Heart left ventricle (tissue), 16 donors: Measurements from ENCODE around the gene GLYAT. TPM values are rescaled to one million over a fixed set of nuclear protein-coding genes. Genes with fewer than 3 reads are reported as not detected.
"Not testable (repeated sequence)": the region's sequence is repeated elsewhere in the genome, so short reads cannot be mapped to it uniquely, and the experiment has no call there.

ENCODE experiments used
- ATAC-seq, 4 donors: fragments of 200-7000 bp; cut with Tn5 transposase; one replicate each; pipeline ENCODE4 v1.9.1; 2020 to 2022; ENCODE audit warnings: moderate library complexity in 4 of 4, mild to moderate bottlenecking in 3 of 4, moderate number of reproducible peaks in 1 of 4
- DNase-seq, 5 donors: peaks; one replicate each; pipeline ENCODE4 v3.0.0-alpha.2; 2020
- H3K27ac ChIP-seq, 12 donors: fragments of 200-600 bp; sonication (generic) in 4 of 12; one replicate each; pipeline versions ENCODE4 v1.5.0 to v1.8.0; 2016 to 2022; ENCODE audit warnings: mild to moderate bottlenecking in 2 of 12
- H3K27me3 ChIP-seq, 9 donors: fragments of 200-600 bp; sonication (generic) in 2 of 9; one replicate each; pipeline versions ENCODE4 v1.5.1 to v1.8.0; 2016 to 2022; ENCODE audit warnings: mild to moderate bottlenecking in 3 of 9
- H3K36me3 ChIP-seq, 9 donors: fragments of 200-600 bp; sonication (generic) in 2 of 9; one replicate each; pipeline versions ENCODE4 v1.5.0 to v1.8.0; 2018 to 2022; ENCODE audit warnings: mild to moderate bottlenecking in 2 of 9
- H3K4me1 ChIP-seq, 12 donors: fragments of 200-600 bp; sonication (generic) in 4 of 12; one replicate each; pipeline versions ENCODE4 v1.5.0 to v1.8.0; 2016 to 2022; ENCODE audit warnings: mild to moderate bottlenecking in 3 of 12
- H3K4me3 ChIP-seq, 12 donors: fragments of 200-600 bp; sonication (generic) in 4 of 12; one replicate each; pipeline versions ENCODE4 v1.5.0 to v1.8.0; 2017 to 2022; ENCODE audit warnings: mild to moderate bottlenecking in 9 of 12, moderate library complexity in 4 of 12
- H3K9me3 ChIP-seq, 12 donors: fragments of 200-600 bp; sonication (generic) in 4 of 12; one replicate each; pipeline versions ENCODE4 v1.5.0 to v1.8.0; 2016 to 2022; ENCODE audit warnings: mild to moderate bottlenecking in 1 of 12
- POLR2A ChIP-seq, 2 donors: fragments of 450-650 bp; IDR thresholded peaks; one replicate each; pipeline ENCODE4 v1.6.1; 2017; ENCODE audit warnings: antibody characterized with exemption in 2 of 2, mild to moderate bottlenecking in 2 of 2, moderate library complexity in 2 of 2
- WGBS, 4 donors: extraction: QIAGEN DNeasy Blood & Tissue Kit in 2 of 4; methylation state at CpG; one replicate each; pipeline versions ENCODE4 v1.1.5 to v1.1.7; 2013 to 2018; 5-methylcytosine and 5-hydroxymethylcytosine counted together
- intact Hi-C, 10 donors: fragments of 100-400 bp; cut with DNase I; formaldehyde crosslinking; loops; one replicate each; pipeline versions ENCODE4 v1.11.1 to v1.14.2; 2022
- polyA plus RNA-seq, 2 donors: library from polyadenylated mRNA; stranded (reverse); fragments of 200-250 nt; gene quantifications; one replicate each; pipeline ENCODE4 v1.2.3, GENCODE V29; 2013
- total RNA-seq, 9 donors: library from RNA; depleted of rRNA in 2 of 9; stranded (reverse); fragments of >200 nt in 2 of 9; fragmentation: NEBNext Ultra II Directional in 3 of 9; extraction: Animal tissue kit (Norgen Biotek cat#: 25700) in 3 of 9; gene quantifications; one replicate each; pipeline versions ENCODE4 v1.1.0 to v1.2.4, GENCODE V29; 2016 to 2023
- TF ChIP-seq, protein P1 (sequence below), 12 donors: fragments of 200-600 bp; sonication (generic) in 4 of 12; IDR thresholded peaks; one replicate each; pipeline versions ENCODE4 v1.5.0 to v1.8.0; 2018 to 2022; ENCODE audit warnings: antibody characterized with exemption in 12 of 12, mild to moderate bottlenecking in 5 of 12
- donor health status: ischemic (EF 13 %, LVEDD 7.1; RV severe dilation, severe dysfunction).
- donor health status: healthy with polysubstance abuse.
- donor health status: DM: no; HTN: yes; CAD: no.
- donor health status: DM: no; HTN: no; CAD: no.
- donor health status: ischemic (EF 25% LVEDD 6.9; RV normal size, moderate dysfunction).
- donor health status: ischemic (EF 25% LVEDD 5.7; RV mildly dilated, moderate dysfunction).
- donor health status: healthy.
- donor health status: DM: yes; HTN: yes; CAD: no.
- donor health status: ischemic (EF 35%, LVEDD 5.7; RV mildly dilated, moderate dysfunction).
- donor health status: nonischemic (EF 11% LVEDD 7.7; RV severe dilation, severe dysfunction).
- donor health status: DM: yes; HTN: yes; CAD: no.
- donor health status: PGD.
- donor health status: ischemic (EF 29% LVEDD 5.4; RV normal size, mild dysfunction).
- donor health status: nonischemic (EF 23%, LVEDD 6.1; RV moderate dilation, normal function).

GLYAT gene
- total and polyA plus RNA-seq, 11 donors, result 0.15 to 2.7 (median 0.27) TPM; not detected in 7

DNA sequence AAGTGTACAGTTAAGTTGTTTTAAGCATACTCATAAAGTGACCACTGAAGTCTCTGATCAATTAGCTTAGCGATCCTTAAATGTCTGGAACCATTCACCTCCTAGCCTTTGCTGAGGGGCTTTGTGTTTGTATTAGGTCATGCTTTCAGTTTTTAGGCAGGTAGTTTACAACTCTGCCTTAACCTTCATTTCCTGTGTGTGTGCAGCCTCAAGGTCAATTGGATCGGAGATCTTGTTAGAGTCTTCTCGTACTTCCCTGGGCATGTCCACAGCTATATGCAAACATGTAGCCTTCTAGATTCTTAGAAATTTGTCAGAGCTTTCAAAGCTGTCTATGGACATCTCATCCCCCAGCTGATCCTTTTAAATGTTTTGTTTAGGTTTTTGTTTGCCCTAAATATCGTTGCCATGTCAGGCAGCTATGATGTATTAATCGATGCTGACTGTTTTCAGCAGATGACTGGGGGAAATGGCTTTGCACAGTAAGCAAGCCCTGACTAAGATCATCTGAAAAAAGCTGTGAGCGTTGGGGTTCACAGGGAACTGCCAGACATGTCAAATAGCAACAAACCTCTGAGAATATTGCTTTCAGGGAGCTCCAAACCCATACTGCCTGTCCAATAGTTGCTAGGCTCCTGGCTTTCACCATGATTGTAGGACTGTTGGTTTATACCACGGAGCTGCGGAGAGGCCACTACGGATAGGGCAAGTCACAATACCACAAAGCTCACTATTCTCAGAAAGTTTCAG, 45.6 kb downstream of the GLYAT start:
- Histone ChIP-seq H3K36me3 (no peaks in the 10 kb centered on the region), H3K4me3 (no peak overlapping the region), H3K27me3 (no peaks in the 10 kb centered on the region), H3K27ac (no peak overlapping the region), H3K9me3 (peaks cover 0 to 18% (median 0%) of the 10 kb centered on the region in 12 donors), H3K4me1 (no peaks in the 10 kb centered on the region)
- no peak for DNase-seq
- TF ChIP-seq POLR2A (IDR thresholded peaks at IDR 0.05), result no peak
- TF ChIP-seq, protein P1, sequence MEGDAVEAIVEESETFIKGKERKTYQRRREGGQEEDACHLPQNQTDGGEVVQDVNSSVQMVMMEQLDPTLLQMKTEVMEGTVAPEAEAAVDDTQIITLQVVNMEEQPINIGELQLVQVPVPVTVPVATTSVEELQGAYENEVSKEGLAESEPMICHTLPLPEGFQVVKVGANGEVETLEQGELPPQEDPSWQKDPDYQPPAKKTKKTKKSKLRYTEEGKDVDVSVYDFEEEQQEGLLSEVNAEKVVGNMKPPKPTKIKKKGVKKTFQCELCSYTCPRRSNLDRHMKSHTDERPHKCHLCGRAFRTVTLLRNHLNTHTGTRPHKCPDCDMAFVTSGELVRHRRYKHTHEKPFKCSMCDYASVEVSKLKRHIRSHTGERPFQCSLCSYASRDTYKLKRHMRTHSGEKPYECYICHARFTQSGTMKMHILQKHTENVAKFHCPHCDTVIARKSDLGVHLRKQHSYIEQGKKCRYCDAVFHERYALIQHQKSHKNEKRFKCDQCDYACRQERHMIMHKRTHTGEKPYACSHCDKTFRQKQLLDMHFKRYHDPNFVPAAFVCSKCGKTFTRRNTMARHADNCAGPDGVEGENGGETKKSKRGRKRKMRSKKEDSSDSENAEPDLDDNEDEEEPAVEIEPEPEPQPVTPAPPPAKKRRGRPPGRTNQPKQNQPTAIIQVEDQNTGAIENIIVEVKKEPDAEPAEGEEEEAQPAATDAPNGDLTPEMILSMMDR (IDR thresholded peaks at IDR 0.05), result no peak
- 74 to 79% (median 77%) methylated on average over 9 of the region's 9 CpGs for WGBS, 4 donors
- ATAC-seq, result no peak
- intact Hi-C loops, result no loop called here

DNA sequence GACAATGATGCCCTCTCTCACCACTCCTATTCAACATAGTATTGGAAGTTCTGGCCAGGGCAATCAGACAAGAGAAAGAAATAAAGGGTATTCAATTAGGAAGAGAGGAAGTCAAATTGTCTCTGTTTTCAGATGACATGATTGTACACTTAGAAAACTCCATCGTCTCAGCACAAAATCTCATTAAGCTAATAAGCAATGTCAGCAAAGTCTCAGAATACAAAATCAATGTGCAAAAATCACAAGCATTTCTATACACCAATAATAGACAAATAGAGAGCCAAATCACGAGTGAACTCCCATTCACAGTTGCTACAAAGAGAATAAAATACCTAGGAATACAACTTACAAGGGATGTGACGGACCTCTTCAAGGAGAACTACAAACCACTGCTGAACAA, 49.1 kb downstream of the GLYAT start:
- 72 to 82% (median 77%) methylated on average over 3 of the region's 3 CpGs for WGBS, 4 donors
- peaks cover 0 to 16% (median 4%) of the 10 kb centered on the region in 9 donors for H3K27me3 ChIP-seq
- H3K36me3 ChIP-seq, H3K4me1 ChIP-seq, intact Hi-C loops, H3K4me3 ChIP-seq, ATAC-seq, H3K27ac ChIP-seq, DNase-seq: not testable (repeated sequence)
- H3K9me3 ChIP-seq, result peaks cover 0 to 18% (median 0%) of the 10 kb centered on the region in 12 donors

DNA sequence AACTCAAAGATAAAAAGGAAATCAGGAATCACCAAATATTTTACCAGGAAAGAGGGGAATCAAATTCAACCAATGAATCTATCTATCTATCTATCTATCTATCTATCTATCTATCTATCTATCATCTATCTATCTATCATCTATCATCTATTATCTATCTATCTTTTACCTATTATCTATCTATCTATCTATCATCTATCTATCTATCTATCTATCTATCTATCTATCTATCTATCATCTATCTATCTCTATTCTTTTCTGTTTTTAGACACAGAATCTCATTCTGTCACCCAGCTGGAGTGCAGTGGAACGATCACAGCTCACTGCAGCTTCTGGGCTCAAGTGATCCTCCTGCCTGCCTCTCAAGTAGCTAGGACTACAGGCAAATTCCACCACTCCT, 54.2 kb downstream of the GLYAT start:
- ATAC-seq, H3K4me1 ChIP-seq, H3K36me3 ChIP-seq, H3K9me3 ChIP-seq, DNase-seq, H3K27ac ChIP-seq, H3K4me3 ChIP-seq: not testable (repeated sequence)
- intact Hi-C loops, result loop anchor here in 5 of 10 donors (5.0 to 10.0 kb wide), 4 partner anchors 100 to 110 kb away; partner anchors contain the start of genes LPXN (in 3 of the 5) and ZFP91 (in 3 of the 5)
- 59 to 77% (median 67%) methylated on average over 1 of the region's 1 CpG for WGBS, 4 donors
- H3K27me3 ChIP-seq, result peaks cover 0 to 23% (median 4%) of the 10 kb centered on the region in 9 donors

DNA sequence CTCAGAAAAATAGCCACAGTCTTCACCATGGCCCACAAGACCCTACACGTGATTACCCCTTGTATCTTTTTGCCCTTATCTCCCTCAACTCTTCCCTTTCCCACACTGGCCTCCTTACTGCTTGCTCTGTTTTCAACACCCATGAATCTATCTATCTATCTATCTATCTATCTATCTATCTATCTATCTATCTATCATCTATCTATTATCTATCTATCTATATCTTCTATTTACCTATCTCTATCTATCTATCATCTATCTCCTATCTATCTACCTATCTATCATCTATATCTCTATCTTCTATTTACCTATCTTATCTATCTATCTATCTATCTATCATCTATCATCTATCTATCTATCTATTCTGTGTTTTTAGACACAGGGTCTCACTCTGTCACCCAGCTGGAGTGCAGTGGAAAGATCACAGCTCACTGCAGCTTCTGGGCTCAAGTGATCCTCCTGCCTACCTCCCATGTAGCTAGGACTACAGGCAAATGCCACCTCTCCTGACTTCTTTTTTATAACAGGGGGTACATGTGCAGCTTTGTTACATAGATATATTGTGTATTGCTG, 55.1 kb downstream of the GLYAT start:
- Histone ChIP-seq H3K4me1 (no peaks in the 10 kb centered on the region), H3K27ac (no peak overlapping the region), H3K27me3 (peaks cover 0 to 23% (median 4%) of the 10 kb centered on the region in 9 donors), H3K9me3 (no peaks in the 10 kb centered on the region), H3K36me3 (no peaks in the 10 kb centered on the region), H3K4me3 (no peak overlapping the region)
- TF ChIP-seq POLR2A (IDR thresholded peaks at IDR 0.05), result no peak
- TF ChIP-seq, protein P1 (IDR thresholded peaks at IDR 0.05), result no peak
- no peak for DNase-seq
- 28 to 51% (median 50%) methylated on average over 1 of the region's 1 CpG for WGBS, 4 donors
- ATAC-seq, result no peak
- intact Hi-C loops, result loop anchor here in 5 of 10 donors (5.0 to 10.0 kb wide), 4 partner anchors 99 to 109 kb away; partner anchors contain the start of genes LPXN (in 3 of the 5) and ZFP91 (in 3 of the 5)
